Cardiac fibroblast (primary cell): Measurements from ENCODE around the gene MBP.
A peak's percentile ranks its signal among the peaks of the same experiment; 100 is the strongest.

Source experiments
- DNase-seq, 2 donors: peaks; one replicate each; pipeline versions ENCODE4 v3.0.0 to v3.0.0-alpha.2; 2010; ENCODE audit warnings: low read depth in 2 of 2
- H3K4me3 ChIP-seq, 2 donors: replicated peaks in 1 of 2; 1 replicate in 1 of 2; 2 replicates in 1 of 2; pipeline ENCODE4 v1.5.1; 2011; ENCODE audit warnings: low read depth in 2 of 2, low read length in 2 of 2, mild to moderate bottlenecking in 2 of 2, moderate library complexity in 1 of 2
- TF ChIP-seq, protein P1 (sequence below): IDR thresholded peaks from one replicate; pipeline ENCODE4 v1.5.1; 2011; ENCODE audit warnings: low read depth, mild to moderate bottlenecking, low read length, inconsistent platforms

MBP gene

DNA sequence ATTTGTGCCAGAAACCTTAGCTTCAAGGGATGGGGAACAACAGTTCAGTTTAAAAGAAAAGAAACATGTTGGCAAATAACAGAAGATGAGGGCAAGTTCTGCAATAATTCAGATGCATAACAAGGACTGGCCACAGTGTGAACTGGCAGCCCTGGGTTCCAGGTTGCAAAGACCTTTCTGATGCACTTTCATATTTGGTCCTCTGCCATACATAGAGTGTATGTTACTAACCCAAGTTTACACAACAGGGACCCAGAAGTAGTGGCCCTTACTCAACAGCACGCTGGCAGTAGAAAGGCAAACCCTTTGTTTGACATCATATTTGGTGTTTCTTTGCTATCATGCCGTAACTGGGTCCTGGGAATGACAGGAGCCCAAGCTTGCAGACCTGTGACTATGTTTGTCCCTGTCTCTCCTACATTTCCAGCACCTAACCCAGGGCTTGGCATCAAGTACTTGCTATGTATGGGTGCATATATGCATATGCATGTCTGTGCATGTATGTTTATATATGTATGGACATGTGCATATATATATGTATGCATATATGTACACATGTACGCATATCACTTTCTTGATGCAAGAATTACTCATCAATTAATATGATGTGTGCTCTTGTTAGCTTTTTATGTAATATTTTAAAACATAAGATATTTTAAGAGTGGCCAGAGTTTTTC, 94.3 kb downstream of the MBP start:
- no peak overlapping the region for H3K4me3 ChIP-seq
- no peak for DNase-seq
- TF ChIP-seq, protein P1, sequence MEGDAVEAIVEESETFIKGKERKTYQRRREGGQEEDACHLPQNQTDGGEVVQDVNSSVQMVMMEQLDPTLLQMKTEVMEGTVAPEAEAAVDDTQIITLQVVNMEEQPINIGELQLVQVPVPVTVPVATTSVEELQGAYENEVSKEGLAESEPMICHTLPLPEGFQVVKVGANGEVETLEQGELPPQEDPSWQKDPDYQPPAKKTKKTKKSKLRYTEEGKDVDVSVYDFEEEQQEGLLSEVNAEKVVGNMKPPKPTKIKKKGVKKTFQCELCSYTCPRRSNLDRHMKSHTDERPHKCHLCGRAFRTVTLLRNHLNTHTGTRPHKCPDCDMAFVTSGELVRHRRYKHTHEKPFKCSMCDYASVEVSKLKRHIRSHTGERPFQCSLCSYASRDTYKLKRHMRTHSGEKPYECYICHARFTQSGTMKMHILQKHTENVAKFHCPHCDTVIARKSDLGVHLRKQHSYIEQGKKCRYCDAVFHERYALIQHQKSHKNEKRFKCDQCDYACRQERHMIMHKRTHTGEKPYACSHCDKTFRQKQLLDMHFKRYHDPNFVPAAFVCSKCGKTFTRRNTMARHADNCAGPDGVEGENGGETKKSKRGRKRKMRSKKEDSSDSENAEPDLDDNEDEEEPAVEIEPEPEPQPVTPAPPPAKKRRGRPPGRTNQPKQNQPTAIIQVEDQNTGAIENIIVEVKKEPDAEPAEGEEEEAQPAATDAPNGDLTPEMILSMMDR: no peak

DNA sequence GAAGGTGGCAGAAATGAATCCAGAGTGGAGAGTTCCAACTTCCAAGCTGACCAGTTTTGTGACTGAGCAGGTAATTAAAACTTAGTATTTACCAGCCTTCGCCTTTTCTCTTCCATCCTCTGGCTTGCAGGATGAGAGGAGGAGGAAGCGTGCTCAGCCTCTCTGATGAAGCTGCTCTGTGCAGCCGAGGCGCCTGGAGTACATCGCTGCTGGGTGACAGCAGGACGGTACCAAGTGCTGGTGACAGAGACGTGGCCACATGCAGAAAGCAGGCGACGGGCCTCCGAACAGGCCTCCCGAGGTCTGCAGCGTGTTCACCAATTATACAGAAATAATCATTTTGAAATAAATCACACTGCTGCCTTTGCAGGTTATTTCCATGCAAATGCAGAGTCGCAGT, 95.0 kb downstream of the MBP start:
- TF ChIP-seq, protein P1: no peak
- H3K4me3 ChIP-seq: no peak overlapping the region
- no peak for DNase-seq

DNA sequence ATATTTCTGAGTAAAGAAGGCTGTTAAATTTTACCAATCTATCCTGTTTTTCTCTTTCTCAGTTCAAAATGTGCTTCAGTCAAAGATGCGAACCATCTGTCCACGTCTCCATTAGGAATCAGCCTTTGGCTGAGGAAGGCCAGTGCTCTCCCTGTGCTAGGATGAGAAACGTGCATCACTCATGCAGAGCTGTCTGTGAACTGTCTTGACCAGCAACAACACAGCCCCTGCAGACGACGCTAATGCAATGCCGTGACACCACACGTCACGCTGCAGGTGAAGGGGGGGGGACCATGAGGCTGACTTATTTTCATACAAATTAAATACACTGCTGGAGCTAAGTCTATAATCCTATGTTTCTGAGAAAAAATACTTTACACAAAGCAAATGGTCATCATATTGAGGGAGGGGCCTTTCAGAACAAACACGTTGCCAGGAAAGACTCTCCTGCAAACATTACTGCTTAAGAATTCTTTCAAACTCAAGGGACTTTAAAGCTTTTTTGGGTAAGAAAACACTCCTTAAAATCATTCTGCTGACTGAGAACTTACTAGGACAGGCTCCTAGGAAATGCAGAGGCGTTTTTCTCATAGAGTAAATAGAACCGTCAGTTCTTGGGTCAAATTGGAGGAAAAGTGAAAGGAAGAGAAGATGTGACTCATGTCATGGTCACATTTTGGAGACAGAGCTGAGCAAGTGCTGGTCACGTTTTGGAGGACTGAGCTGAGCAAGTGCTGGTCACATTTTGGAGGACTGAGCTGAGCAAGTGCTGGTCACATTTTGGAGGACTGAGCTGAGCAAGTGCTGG, 97.0 kb downstream of the MBP start:
- TF ChIP-seq, protein P1: no peak
- DNase-seq: peak in 1 of 2 donors; percentile 51
- H3K4me3 ChIP-seq: no peak overlapping the region

DNA sequence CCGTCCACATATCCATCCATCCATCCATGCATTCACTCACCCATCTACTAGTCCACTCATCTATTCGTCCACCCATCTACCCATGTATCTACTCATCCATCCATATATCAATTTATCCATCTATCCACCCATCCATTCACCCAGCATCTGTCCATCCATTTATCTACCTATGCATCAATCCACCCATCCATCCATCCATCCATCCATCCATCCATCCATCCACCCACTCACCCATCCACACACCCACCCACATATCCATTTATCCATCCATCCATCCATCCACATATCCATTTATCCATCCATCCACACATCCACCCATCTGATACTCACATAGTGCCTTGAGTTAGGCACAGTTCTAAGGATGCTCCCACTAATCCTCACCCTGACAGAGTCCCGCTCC, 99.0 kb downstream of the MBP start:
- TF ChIP-seq, protein P1: no peak

DNA sequence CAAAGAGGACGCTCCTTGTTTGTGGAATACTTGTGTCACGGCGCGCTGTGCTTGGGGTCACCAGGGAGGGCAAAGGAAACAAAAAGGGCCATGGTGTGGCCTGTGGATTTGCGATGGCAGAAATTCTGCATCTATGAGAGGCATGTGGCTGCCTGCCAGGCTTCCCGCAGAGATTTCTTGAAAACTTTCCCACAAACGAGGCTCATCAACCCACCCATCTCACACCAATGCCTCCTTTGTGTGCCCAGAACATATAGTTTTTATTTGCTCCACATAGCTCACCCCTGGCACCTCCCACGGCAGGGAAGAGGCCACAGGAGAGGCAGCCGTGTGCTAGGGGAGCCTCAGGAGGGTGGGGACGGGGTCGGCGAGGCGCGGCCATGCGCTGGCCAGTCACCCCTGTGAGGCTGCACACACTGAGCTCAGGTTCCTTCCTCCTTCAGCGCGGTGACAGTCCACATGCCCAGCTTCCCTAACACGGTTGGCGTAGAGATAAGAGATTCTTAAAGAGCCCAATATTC, 100.3 kb downstream of the MBP start:
- no peak for DNase-seq

More for the DNA sequence above, 99.0 kb downstream of the MBP start:
- DNase-seq: no peak
- no peak overlapping the region for H3K4me3 ChIP-seq

DNA sequence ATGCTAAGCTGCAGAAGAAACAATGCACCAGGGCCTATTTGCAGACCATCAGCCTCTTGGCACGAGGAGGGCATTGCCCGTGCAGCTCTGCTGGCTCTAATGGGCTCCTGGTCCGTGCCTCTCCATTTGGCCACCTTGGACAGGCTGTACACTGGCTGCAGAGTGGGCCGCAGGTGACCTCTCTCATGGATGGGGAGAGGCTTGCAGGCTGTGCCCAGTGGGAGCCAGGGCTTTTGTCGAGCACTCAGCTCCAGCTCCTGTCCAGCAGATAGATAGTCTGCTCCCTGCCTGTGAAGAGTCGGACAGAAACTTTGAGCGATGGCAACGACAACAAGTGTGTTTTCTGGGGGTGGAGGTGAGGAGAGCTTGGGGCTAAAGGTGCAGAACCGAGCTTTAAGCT, 100.9 kb downstream of the MBP start:
- TF ChIP-seq, protein P1: no peak
- no peak overlapping the region for H3K4me3 ChIP-seq
- no peak for DNase-seq

More for the DNA sequence above, 100.3 kb downstream of the MBP start:
- TF ChIP-seq, protein P1: no peak
- H3K4me3 ChIP-seq: no peak overlapping the region
